GM19324 (cell line): Measurements from ENCODE around the gene RBKS.

Source experiments
- ATAC-seq: cut with Tn5 transposase; IDR thresholded peaks from one replicate; pipeline ENCODE4 v1.9.1; 2021; ENCODE audit warnings: mild to moderate bottlenecking, moderate library complexity; ENCODE audit not compliant: unreplicated experiment, low FRiP score

Gene RBKS

GRCh38 chr2:27803046-27803445 lies 87.1 kb downstream of the RBKS start:
- no peak for ATAC-seq

GRCh38 chr2:27802547-27802946 lies 87.6 kb downstream of the RBKS start:
- ATAC-seq: no peak

- no peak for ATAC-seq
These were observed 89.3 kb downstream of the RBKS start for GRCh38 chr2:27800856-27801255.

- ATAC-seq: no peak
These were observed 90.6 kb downstream of the RBKS start for GRCh38 chr2:27799646-27800010.

- ATAC-seq: no peak
These were observed 91.1 kb downstream of the RBKS start for GRCh38 chr2:27798948-27799645.

- ATAC-seq: no peak
These were observed 91.7 kb downstream of the RBKS start for GRCh38 chr2:27798486-27798885.

- ATAC-seq: no peak
These were observed 92.3 kb downstream of the RBKS start for GRCh38 chr2:27797841-27798240.

GRCh38 chr2:27796791-27797765 lies 93.1 kb downstream of the RBKS start:
- no peak for ATAC-seq

- no peak for ATAC-seq
These were observed 94.3 kb downstream of the RBKS start for GRCh38 chr2:27795868-27796277.

GRCh38 chr2:27795093-27795834 lies 94.9 kb downstream of the RBKS start:
- no peak for ATAC-seq

- ATAC-seq: no peak
These were observed 97.4 kb downstream of the RBKS start for GRCh38 chr2:27792759-27793158.

GRCh38 chr2:27790796-27791195 lies 99.4 kb downstream of the RBKS start:
- no peak for ATAC-seq

GRCh38 chr2:27782701-27783100 lies 107.5 kb downstream of the RBKS start:
- no peak for ATAC-seq

GRCh38 chr2:27781496-27781895 lies 108.7 kb downstream of the RBKS start:
- ATAC-seq: no peak

GRCh38 chr2:27779417-27780055 lies 110.7 kb downstream of the RBKS start:
- ATAC-seq: no peak

- ATAC-seq: no peak
These were observed 113.5 kb downstream of the RBKS start for GRCh38 chr2:27776696-27777095.

GRCh38 chr2:27776097-27776496 lies 114.1 kb downstream of the RBKS start:
- ATAC-seq: no peak

- no peak for ATAC-seq
These were observed 116.2 kb downstream of the RBKS start for GRCh38 chr2:27773959-27774358.

- ATAC-seq: no peak
These were observed 117.4 kb downstream of the RBKS start for GRCh38 chr2:27772804-27773203.

GRCh38 chr2:27771548-27772335 lies 118.4 kb downstream of the RBKS start, which contains the start of gene MRPL33:
Gene MRPL33 (plus strand): TSS chr2:27771719. CDS start chr2:27771778, 59 bp downstream.
- peak; percentile 97 for ATAC-seq
